Tibial nerve (tissue), 3 donors: ENCODE results near the gene DENND2A.

ENCODE experiments used
- CTCF ChIP-seq, 5 experiments: fragments of 200-600 bp in 3 of 5; fragments of 450-650 bp in 2 of 5; sonication (generic) in 3 of 5; IDR thresholded peaks; one replicate each; pipeline ENCODE4 v1.5.1; 2016 to 2019; ENCODE audit warnings: antibody characterized with exemption in 5 of 5, mild to moderate bottlenecking in 3 of 5, moderate library complexity in 2 of 5
- POLR2A ChIP-seq, 2 donors: fragments of 450-650 bp; IDR thresholded peaks; one replicate each; pipeline ENCODE4 v1.6.1; 2017; ENCODE audit warnings: antibody characterized with exemption in 2 of 2, mild to moderate bottlenecking in 2 of 2, moderate library complexity in 2 of 2

DNA sequence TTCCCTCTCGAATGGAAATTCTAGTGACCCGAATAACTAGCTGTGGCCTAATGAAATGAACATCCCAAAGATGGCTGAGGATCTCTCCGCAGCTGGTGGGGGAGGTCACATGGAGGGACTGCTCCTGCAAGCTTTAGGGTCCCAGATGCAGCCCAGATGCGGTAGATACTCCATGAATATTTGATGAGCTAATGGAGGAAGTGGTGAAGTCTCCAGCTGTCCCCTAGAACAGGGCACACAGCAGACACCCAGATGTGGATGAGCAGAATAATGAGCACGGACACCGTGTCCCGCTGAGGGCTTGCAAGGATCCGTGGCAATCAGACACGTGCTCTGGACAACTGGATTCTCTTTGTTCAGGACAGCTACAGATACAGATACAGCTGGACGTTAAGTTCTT lies 59.2 kb downstream of the DENND2A start:
- TF ChIP-seq CTCF (IDR thresholded peaks at IDR 0.05) (no peak), POLR2A (IDR thresholded peaks at IDR 0.05) (no peak)
